B cell (primary cell): ENCODE results near the gene PRRC1.

Experiments used
- EZH2 ChIP-seq: IDR thresholded peaks from 2 replicates; pipeline ENCODE4 v1.6.1; 2012; ENCODE audit warnings: borderline replicate concordance, low read depth, mild to moderate bottlenecking, moderate library complexity, low read length; ENCODE audit not compliant: insufficient read depth, poor library complexity, severe bottlenecking
- TF ChIP-seq, protein P1 (sequence below): fragments of 200-600 bp; IDR thresholded peaks from one replicate; pipeline ENCODE4 v1.8.0; 2022; ENCODE audit warnings: antibody characterized with exemption, mild to moderate bottlenecking

DNA sequence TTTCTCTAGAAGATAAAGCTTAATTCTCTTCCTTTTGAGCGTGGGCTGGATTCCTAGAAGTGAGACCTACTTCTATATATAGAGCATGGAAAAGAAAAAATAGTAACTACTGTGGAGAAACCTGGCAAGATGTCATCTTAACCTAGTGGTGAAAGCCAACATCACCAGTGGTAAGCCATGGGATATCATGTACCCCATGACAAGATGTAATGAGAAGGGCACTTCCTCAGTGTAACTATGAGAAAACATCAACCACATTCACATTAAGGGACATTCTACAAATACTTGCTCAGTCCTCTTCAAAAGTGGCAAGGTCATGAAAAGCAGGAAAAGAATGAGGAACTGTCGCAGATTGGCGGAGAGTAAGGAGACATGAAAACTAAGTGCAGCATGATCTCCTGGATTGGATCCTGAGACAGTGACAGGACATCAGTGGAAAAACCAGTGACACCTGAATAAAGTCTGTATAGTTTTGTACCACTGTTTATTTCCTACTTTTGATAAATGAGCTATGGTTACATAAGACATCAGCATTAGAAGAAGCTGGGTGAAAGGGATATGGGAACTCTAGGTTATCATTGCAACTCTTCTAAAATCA, 65.4 kb downstream of the PRRC1 start:
- TF ChIP-seq, protein P1, sequence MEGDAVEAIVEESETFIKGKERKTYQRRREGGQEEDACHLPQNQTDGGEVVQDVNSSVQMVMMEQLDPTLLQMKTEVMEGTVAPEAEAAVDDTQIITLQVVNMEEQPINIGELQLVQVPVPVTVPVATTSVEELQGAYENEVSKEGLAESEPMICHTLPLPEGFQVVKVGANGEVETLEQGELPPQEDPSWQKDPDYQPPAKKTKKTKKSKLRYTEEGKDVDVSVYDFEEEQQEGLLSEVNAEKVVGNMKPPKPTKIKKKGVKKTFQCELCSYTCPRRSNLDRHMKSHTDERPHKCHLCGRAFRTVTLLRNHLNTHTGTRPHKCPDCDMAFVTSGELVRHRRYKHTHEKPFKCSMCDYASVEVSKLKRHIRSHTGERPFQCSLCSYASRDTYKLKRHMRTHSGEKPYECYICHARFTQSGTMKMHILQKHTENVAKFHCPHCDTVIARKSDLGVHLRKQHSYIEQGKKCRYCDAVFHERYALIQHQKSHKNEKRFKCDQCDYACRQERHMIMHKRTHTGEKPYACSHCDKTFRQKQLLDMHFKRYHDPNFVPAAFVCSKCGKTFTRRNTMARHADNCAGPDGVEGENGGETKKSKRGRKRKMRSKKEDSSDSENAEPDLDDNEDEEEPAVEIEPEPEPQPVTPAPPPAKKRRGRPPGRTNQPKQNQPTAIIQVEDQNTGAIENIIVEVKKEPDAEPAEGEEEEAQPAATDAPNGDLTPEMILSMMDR: no peak
- no peak for TF ChIP-seq EZH2
